ENCODE data around the gene PTGDR2.

GRCh38 chr11:60841797-60842667 is 13.7 kb downstream of the PTGDR2 start, which contains the start of gene CCDC86:
- no peak for TF ChIP-seq REST (IDR thresholded peaks at IDR 0.05; ENCODE audit: low read depth)
- TF ChIP-seq POLR2AphosphoS5 (IDR thresholded peaks at IDR 0.05; ENCODE audit: low read depth, low read length), result peak; percentile 71
- TF ChIP-seq CTCF (IDR thresholded peaks at IDR 0.05 in 2 of 3, conservative IDR thresholded peaks at IDR 0.05 in 1 of 3; ENCODE audit: borderline replicate concordance in 1 of 3, insufficient read depth in 1 of 3, low read depth in 2 of 3, low read length in 2 of 3), result no peak
- TF ChIP-seq EZH2phosphoT487 (IDR thresholded peaks at IDR 0.05; ENCODE audit: borderline replicate concordance), result no peak
- TF ChIP-seq POLR2A (IDR thresholded peaks at IDR 0.05; ENCODE audit: borderline replicate concordance, extremely low read depth, insufficient read depth, insufficient read length), result no peak
- TF ChIP-seq EZH2 (IDR thresholded peaks at IDR 0.05), result no peak
- TF ChIP-seq RAD21 (IDR thresholded peaks at IDR 0.05; ENCODE audit: low read depth), result no peak
- no peak for TF ChIP-seq ELF1 (IDR thresholded peaks at IDR 0.05; ENCODE audit: borderline replicate concordance, low read depth)
- TF ChIP-seq ATF3 (IDR thresholded peaks at IDR 0.05), result no peak
- peak; percentile 100 for TF ChIP-seq MAX (IDR thresholded peaks at IDR 0.05)
- peak; percentile 95 for TF ChIP-seq SP1 (IDR thresholded peaks at IDR 0.05; ENCODE audit: low read depth)
- TF ChIP-seq JUND (IDR thresholded peaks at IDR 0.05), result no peak

Measured in HCT116 (cell line).